Astrocyte (in vitro differentiated cells and primary cell): ENCODE measurements around the gene MPRIP. TPM values are rescaled to one million over a fixed set of nuclear protein-coding genes. Genes with fewer than 3 reads are reported as not detected.

Experiments used
- DNase-seq: peaks from one replicate; pipeline ENCODE4 v3.0.0-alpha.2; 2010; ENCODE audit warnings: low read depth
- FAIRE-seq: peaks from 2 replicates; lab custom pipeline; 2011; peaks lifted over from hg19 to GRCh38; lab: Jason Lieb, UNC
- H2AFZ ChIP-seq: 2 replicates; pipeline ENCODE4 v1.6.0; 2012; ENCODE audit warnings: low read depth, low read length, inconsistent platforms
- H3K27ac ChIP-seq: 2 replicates; pipeline ENCODE4 v1.5.1; 2011; ENCODE audit warnings: low read depth, low read length, inconsistent platforms
- H3K27me3 ChIP-seq: 2 replicates; pipeline ENCODE4 v1.6.0; 2011; ENCODE audit warnings: low read length, inconsistent platforms; ENCODE audit not compliant: insufficient read depth
- H3K36me3 ChIP-seq: 2 replicates; pipeline ENCODE4 v1.5.1; 2011; ENCODE audit warnings: low read length, inconsistent platforms; ENCODE audit not compliant: insufficient read depth
- H3K4me1 ChIP-seq: 2 replicates; pipeline ENCODE4 v1.5.1; 2011; ENCODE audit warnings: low read length, inconsistent platforms; ENCODE audit not compliant: insufficient read depth
- H3K4me2 ChIP-seq: 2 replicates; pipeline ENCODE4 v1.6.0; 2012; ENCODE audit warnings: low read length, inconsistent platforms
- H3K4me3 ChIP-seq: 2 replicates; pipeline ENCODE4 v1.5.1; 2011; ENCODE audit warnings: low read depth, mild to moderate bottlenecking, low read length, inconsistent platforms; ENCODE audit not compliant: insufficient read depth
- H3K79me2 ChIP-seq: 2 replicates; pipeline ENCODE4 v1.6.0; 2012; ENCODE audit warnings: mild to moderate bottlenecking, low read length, inconsistent platforms; ENCODE audit not compliant: insufficient read depth
- H3K9ac ChIP-seq: 2 replicates; pipeline ENCODE4 v1.6.0; 2012; ENCODE audit warnings: mild to moderate bottlenecking, low read length, inconsistent platforms
- H3K9me3 ChIP-seq: 2 replicates; pipeline ENCODE4 v1.5.1; 2012; ENCODE audit warnings: low read depth, mild to moderate bottlenecking, low read length, inconsistent platforms; ENCODE audit not compliant: insufficient read depth
- H4K20me1 ChIP-seq: 2 replicates; pipeline ENCODE4 v1.6.0; 2012; ENCODE audit warnings: low read length, inconsistent platforms; ENCODE audit not compliant: insufficient read depth
- H3K27ac Mint-ChIP-seq: one replicate; pipeline ENCODE4 v1.8.0; 2021; ENCODE audit warnings: mild to moderate bottlenecking, mixed read lengths; ENCODE audit not compliant: unreplicated experiment
- H3K27me3 Mint-ChIP-seq: one replicate; pipeline ENCODE4 v1.8.0; 2021; ENCODE audit warnings: low read depth, mixed read lengths; ENCODE audit not compliant: unreplicated experiment
- H3K36me3 Mint-ChIP-seq: one replicate; pipeline ENCODE4 v1.8.0; 2021; ENCODE audit warnings: low read depth, mixed read lengths; ENCODE audit not compliant: unreplicated experiment
- H3K4me1 Mint-ChIP-seq: one replicate; pipeline ENCODE4 v1.8.0; 2021; ENCODE audit warnings: low read depth, mixed read lengths; ENCODE audit not compliant: unreplicated experiment
- H3K4me3 Mint-ChIP-seq: one replicate; pipeline ENCODE4 v1.8.0; 2021; ENCODE audit warnings: mild to moderate bottlenecking, moderate library complexity, mixed read lengths; ENCODE audit not compliant: unreplicated experiment
- H3K9me3 Mint-ChIP-seq: one replicate; pipeline ENCODE4 v1.8.0; 2021; ENCODE audit warnings: mild to moderate bottlenecking, mixed read lengths; ENCODE audit not compliant: unreplicated experiment
- EZH2 ChIP-seq: IDR thresholded peaks from 2 replicates; pipeline ENCODE4 v1.6.1; 2012; ENCODE audit warnings: mild to moderate bottlenecking, low read length, inconsistent platforms; ENCODE audit not compliant: insufficient read depth
- total RNA-seq: library from RNA; stranded (reverse); gene quantifications from 2 replicates; pipeline ENCODE4 v1.2.1, GENCODE V29; 2021
- TF ChIP-seq, protein P1 (sequence below): IDR thresholded peaks from 2 replicates; pipeline ENCODE4 v1.5.1; 2011; ENCODE audit warnings: low read depth, mild to moderate bottlenecking, inconsistent platforms, low read length, moderate library complexity; ENCODE audit not compliant: insufficient read depth

Gene MPRIP
- total RNA-seq, 1 donor from 2014 or later, result 176 TPM

DNA sequence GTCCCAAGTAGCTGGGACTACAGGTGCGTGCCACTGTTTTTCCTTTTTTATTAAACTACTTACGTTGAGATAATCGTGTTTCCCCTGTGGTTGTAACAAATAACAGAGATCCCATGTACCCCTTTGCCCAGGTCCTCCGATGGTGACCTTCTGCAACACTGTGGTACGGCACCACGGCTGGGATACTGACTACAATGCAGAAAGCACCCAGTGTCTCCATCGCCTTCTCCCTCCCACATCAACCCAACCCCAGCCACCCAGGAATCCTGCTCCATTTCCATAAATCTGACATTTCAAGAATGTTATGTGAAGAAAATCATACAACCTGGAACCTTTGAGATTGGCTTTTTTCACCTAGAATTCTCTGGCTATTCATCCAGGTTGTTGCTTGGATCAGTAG is 22.1 kb downstream of the MPRIP start:
- Histone ChIP-seq H3K9me3 (no peaks in the 10 kb centered on the region), H3K4me1 (peaks cover 12% of the 10 kb centered on the region), H3K9ac (no peak overlapping the region), H2AFZ (no peak overlapping the region), H3K27me3 (no peaks in the 10 kb centered on the region), H4K20me1 (peaks cover 98% of the 10 kb centered on the region), H3K36me3 (peaks cover 2% of the 10 kb centered on the region), H3K4me3 (no peak overlapping the region), H3K4me2 (no peak overlapping the region), H3K79me2 (peaks cover 100% of the 10 kb centered on the region), H3K27ac (no peak overlapping the region)
- DNase-seq, result no peak
- no peak for FAIRE-seq
- Mint-ChIP-seq H3K4me1 (peaks cover 16% of the 10 kb centered on the region), H3K27ac (no peak overlapping the region), H3K36me3 (peaks cover 16% of the 10 kb centered on the region), H3K9me3 (no peaks in the 10 kb centered on the region), H3K27me3 (no peaks in the 10 kb centered on the region), H3K4me3 (peak overlapping the region; percentile 47)
- no peak for TF ChIP-seq EZH2
- TF ChIP-seq, protein P1, sequence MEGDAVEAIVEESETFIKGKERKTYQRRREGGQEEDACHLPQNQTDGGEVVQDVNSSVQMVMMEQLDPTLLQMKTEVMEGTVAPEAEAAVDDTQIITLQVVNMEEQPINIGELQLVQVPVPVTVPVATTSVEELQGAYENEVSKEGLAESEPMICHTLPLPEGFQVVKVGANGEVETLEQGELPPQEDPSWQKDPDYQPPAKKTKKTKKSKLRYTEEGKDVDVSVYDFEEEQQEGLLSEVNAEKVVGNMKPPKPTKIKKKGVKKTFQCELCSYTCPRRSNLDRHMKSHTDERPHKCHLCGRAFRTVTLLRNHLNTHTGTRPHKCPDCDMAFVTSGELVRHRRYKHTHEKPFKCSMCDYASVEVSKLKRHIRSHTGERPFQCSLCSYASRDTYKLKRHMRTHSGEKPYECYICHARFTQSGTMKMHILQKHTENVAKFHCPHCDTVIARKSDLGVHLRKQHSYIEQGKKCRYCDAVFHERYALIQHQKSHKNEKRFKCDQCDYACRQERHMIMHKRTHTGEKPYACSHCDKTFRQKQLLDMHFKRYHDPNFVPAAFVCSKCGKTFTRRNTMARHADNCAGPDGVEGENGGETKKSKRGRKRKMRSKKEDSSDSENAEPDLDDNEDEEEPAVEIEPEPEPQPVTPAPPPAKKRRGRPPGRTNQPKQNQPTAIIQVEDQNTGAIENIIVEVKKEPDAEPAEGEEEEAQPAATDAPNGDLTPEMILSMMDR, result no peak

DNA sequence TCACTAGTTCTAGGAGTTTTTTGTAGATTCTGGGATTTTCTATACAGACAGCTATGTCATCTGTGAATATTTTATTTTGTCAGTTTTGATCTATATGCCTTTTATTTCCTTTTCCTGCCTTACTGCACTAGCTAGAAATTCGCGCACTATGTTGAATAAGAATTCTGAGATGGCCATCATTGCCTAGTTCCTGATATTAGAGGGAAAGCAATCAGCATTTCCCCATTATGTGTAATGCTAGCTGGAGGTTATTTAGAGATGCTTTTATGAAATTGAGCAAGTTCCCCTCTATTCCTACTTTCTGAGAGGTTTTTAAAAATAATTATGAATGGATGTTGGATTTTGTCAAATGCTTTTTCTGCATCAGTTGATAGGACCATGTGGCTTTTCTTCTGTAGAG is 23.8 kb downstream of the MPRIP start:
- FAIRE-seq (no peak), DNase-seq (no peak)
- Histone ChIP-seq H4K20me1 (peaks cover 98% of the 10 kb centered on the region), H2AFZ (no peak overlapping the region), H3K79me2 (peaks cover 100% of the 10 kb centered on the region), H3K27me3 (no peaks in the 10 kb centered on the region), H3K27ac (no peak overlapping the region), H3K4me2 (no peak overlapping the region), H3K36me3 (peaks cover 2% of the 10 kb centered on the region), H3K9me3 (no peaks in the 10 kb centered on the region), H3K4me3 (no peak overlapping the region), H3K4me1 (peaks cover 13% of the 10 kb centered on the region), H3K9ac (no peak overlapping the region)
- H3K4me3 Mint-ChIP-seq, result no peak overlapping the region
- peaks cover 16% of the 10 kb centered on the region for H3K4me1 Mint-ChIP-seq
- H3K36me3 Mint-ChIP-seq, result peaks cover 16% of the 10 kb centered on the region
- TF ChIP-seq, protein P1, result no peak
- TF ChIP-seq EZH2, result no peak
- no peaks in the 10 kb centered on the region for H3K9me3 Mint-ChIP-seq
- H3K27ac Mint-ChIP-seq, result no peak overlapping the region
- no peaks in the 10 kb centered on the region for H3K27me3 Mint-ChIP-seq

DNA sequence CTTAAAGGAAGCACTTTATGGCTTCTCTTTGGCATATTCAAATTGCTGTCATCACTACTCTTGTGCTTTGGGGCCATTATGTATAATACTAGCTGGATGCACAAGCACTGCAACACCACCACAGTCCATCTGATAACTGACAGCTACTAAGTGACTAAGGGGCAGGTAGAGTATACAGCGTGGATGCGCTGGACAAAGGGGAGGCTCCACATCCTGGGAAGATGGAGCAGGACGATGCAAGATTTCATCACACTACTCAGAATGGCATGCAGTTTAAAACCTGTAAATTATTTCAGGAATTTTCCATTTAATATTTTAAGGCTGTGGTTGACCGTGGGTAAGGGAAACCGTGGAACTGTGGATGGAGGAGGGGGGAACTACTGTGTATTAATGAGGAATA is 25.0 kb downstream of the MPRIP start:
- Mint-ChIP-seq H3K27me3 (no peaks in the 10 kb centered on the region), H3K4me3 (no peak overlapping the region), H3K27ac (peak overlapping the region; percentile 98), H3K4me1 (peaks cover 24% of the 10 kb centered on the region), H3K9me3 (peaks cover under 1% of the 10 kb centered on the region), H3K36me3 (peaks cover 21% of the 10 kb centered on the region)
- peaks cover 100% of the 10 kb centered on the region for H3K79me2 ChIP-seq
- H3K27me3 ChIP-seq, result no peaks in the 10 kb centered on the region
- no peak overlapping the region for H3K4me2 ChIP-seq
- H3K4me3 ChIP-seq, result no peak overlapping the region
- no peak overlapping the region for H3K27ac ChIP-seq
- DNase-seq (peak; percentile 69), FAIRE-seq (no peak)
- H4K20me1 ChIP-seq, result peaks cover 98% of the 10 kb centered on the region
- H3K4me1 ChIP-seq, result peaks cover 16% of the 10 kb centered on the region
- no peak overlapping the region for H3K9ac ChIP-seq
- TF ChIP-seq, protein P1, result no peak
- no peak for TF ChIP-seq EZH2
- no peak overlapping the region for H2AFZ ChIP-seq
- no peaks in the 10 kb centered on the region for H3K9me3 ChIP-seq
- no peaks in the 10 kb centered on the region for H3K36me3 ChIP-seq
